ENCODE data around the gene OSBPL7.
"Not testable (repeated sequence)": the region's sequence is repeated elsewhere in the genome, so short reads cannot be mapped to it uniquely, and the experiment has no call there.

Gene OSBPL7

DNA sequence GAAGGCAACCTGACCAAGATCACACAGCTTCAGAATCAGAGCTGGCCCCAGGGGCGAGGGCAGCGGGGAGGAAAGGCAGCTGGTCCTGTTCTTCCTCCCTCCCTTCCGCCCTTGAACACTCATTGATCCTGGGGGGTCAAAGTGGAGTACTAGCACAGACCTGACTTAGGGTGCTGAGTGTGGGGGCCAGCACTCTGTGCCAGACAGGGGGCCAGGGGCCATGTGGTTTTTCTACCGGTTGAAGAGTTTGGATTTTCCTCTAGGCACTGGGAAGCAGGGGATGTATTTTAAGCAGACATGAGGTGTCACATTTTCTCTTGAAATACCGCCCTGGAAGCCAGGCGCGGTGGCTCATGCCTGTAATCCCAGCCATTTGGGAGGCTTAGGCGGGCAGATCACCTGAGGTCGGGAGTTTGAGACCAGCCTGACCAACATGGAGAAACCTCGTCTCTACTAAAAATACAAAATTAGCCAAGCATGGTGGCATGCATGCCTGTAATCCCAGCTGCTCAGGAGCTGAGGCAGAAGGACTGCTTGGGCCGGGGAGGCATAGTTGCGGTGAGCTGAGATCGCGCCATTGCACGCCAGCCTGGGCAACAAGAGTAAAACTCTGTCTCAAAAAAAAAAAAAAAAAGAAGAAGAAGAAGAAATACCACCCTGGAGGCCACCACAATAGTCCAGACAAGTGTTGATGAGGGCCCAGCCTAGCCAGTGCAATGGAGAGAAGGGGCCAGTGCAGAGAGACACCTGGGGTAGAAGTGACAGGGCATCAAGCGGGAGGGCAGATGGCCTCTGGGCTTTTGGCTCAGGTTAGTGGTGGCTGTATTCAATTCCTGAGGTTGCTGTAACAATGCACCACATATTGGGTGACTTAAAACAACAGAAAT lies 15.3 kb downstream of the OSBPL7 start:
- no peak for DNase-seq (ENCODE audit: low read depth)

DNA sequence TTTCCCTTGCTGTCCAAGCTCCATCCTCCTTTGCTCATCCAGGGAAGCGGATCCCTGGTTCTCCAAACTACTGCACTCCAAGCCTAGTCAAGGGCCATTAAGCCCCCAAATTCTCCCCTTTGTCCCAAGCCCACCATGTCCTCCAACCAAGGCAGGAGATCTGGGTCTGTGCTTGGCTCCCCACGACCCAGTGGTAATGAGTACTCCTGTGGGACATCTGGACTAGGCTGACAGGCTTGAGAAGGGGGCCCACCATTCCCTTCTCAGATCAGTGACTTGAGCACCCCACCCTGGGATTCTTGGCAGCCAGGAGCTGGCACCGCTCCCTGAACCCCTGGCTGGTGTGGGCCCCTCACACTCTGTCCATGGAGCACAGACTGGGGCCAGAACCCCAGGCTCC lies 17.1 kb downstream of the OSBPL7 start:
- no peak for DNase-seq (ENCODE audit: low read depth)

DNA sequence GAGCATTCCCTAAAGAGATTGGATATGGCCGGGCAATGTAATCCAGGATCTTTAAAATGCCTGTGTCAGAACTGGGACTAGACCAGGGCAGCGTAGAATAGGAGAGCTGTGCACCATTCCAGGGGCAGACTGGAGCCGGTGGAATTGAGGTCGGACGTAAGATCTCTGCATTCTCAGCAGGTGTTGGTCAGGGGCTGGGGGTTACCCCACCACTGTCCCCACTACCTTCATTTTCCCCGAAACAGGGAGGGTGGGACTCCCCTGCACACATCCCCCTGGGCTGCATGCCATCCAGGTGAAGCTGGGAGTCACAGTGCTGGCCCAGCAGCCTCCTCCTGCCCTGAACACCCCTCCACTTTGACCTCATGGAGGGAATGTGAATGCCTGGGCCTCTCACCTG lies 17.8 kb downstream of the OSBPL7 start:
- DNase-seq (ENCODE audit: low read depth), result no peak

DNA sequence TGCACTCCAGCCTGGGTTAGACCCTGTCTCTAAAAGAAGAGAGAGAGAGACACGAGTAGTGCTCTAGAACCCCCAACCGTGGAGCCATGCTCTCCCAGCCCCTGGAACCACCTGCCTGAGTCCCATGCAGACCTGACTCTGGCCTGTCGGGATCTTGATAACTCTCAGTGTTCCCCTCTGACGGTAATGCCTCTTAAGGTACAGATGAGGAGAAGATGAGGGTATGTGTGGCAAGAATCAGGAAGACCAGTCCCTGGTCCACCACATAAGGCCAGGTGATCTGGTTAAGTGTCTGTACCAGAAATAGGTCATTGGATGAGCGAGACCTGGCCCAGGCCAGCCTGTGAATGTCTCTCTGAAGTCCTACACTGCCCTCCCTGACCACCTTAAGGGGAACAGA lies 18.4 kb downstream of the OSBPL7 start:
- DNase-seq (ENCODE audit: low read depth), result no peak

DNA sequence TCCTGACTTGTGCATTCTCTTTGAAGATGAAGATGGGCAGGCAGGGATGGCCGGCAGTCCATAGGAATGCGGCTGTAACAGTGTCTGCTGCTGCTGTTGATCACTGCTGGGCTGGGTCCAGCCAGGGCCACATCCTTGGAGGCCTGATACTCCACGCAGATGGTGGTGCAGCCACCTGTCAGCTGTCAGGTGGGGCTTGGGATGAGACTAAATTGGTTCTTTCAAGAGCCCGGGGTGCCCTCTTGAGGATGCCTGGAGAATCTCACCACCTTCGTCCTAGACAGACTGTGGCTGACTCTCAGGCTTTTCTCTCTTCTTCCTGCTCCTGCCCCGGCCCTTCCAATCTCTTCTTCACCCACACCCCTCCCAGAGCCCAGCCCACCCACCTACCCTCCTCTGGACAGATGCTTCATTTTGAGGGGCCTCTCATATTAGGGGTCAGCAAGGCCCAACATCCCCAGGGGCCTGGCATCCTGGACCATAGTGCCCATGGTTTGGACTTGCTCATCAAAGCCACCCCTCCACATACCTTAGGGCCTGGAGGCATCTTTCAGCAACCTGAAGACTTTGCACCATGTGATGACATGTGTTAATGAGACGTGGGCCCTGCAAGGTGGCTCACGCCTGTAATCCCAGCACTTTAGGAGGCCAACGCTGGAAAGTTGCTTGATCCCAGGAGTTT lies 19.1 kb downstream of the OSBPL7 start:
- DNase-seq (ENCODE audit: low read depth), result no peak

DNA sequence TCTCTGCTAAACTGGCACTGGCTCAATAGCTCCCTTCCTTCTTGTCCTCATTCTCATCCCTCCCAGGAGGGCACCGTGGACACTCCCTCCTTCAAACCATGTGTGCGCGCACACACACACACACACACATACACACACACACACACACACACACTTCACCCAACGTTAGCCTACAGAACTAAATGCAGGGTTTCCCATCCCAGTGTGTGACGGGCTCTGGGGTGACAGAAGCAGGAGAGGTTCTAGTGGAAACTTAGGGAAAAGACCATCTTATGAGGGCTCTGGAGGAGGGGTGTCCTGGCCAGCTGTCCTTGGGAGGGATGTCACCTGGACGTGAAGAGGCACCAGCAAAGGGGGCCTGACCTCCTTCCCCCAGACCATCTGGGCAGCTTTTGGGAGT lies 19.7 kb downstream of the OSBPL7 start:
- DNase-seq (ENCODE audit: low read depth), result no peak

DNA sequence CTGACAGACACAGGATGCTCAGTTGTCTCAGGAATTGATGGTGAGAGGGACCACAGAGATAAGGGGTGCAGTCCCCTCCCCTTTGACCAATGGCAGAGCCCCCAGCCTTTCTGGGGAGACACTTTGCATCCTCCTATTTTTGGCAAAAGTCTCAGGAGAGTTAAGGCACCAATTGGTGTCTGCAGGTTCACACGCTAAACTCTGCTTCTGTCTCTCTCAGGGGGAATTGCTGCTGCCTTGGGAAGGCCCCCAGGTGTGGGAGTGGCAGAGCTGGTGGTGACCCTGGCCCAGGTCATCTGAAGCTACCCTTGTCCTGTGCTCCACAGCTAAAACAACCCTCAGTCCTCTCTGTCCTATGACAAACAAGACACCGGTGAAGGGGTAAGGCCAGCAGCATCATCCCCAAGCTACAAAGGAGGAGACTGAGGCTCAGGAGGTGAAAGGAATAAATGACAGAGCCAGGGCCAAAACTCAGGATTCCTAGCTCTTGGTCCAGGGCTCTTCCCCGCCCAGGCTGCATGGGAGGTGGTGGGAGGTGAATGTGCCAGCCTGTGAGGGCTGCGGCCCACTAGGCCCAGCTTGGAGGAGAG lies 20.3 kb downstream of the OSBPL7 start:
- no peak for DNase-seq (ENCODE audit: low read depth)

DNA sequence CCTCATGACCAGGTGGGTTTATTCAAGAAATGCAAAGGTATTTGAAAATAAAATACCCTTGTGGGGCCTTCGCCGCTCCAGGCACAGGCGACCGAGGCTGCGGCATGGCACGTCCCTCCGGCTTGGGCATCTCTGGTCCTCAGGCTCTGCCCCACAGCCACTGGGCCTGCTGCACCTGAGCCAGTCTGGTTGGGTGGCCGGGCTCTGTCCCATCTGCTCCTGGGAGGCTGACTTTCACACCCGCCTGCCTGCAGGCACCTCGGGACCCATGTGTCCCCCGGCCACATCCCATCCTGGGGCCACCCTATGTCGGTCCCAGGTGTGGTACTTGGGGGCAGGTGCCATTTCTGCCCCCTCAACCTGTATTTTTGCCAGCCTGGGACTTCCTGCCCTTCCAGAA lies 20.9 kb downstream of the OSBPL7 start:
- DNase-seq (ENCODE audit: low read depth), result no peak

DNA sequence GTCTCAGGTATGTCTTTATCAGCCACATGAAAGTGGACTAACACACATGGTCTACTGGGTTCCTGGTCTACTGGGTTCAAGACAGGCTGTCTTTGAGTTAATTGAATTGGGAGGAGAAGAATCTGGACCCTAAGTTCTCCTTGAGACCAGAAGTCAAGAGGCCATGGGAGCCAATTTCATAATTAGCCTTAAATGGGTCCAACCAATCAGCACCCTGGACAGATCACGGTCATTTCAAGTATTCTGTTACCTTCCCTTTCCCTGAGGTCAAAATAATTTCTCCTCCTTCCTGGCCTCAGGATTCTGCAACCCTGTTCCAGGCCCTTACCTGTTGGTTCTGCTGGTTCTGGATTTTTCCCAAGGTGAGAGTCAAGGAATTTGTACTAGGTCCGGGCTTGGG lies 23.8 kb downstream of the OSBPL7 start:
- DNase-seq (ENCODE audit: low read depth), result no peak

DNA sequence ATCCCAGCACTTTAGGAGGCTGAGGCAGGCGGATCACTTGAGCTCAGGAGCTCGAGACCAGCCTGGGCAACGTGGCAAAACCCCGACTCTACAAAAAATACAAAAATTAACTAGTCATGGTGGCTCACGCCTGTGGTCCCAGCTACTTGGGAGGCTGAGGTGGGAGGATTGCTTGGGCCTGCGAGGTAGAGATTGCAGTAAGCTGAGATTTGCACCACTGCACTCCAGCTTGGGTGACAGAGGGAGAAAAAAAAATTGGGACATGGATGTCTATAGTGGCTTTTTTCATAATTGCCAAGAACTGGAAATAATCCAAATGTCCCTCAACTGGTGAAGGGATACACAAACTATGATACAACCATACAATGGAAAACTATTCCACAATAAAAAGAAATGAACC lies 28.6 kb downstream of the OSBPL7 start:
- DNase-seq (ENCODE audit: low read depth), result no peak

DNA sequence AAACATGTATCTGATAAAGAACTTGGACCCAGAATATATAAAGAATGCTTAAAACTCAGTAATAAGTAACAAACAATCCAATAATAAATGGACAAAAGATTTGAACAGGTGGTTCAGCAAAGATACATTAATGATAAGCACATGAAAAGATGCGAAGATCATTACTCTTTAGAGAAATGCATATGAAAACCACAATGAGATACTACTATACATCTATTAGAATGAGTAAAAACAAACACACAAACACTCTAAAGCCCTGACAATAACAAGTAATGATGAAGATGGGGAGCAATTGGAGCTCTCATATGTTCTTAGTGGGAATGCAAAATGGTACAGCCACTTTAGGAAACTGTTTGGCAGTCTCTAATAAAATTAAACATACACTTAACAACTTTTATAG lies 29.1 kb downstream of the OSBPL7 start:
- DNase-seq (ENCODE audit: low read depth), result no peak

DNA sequence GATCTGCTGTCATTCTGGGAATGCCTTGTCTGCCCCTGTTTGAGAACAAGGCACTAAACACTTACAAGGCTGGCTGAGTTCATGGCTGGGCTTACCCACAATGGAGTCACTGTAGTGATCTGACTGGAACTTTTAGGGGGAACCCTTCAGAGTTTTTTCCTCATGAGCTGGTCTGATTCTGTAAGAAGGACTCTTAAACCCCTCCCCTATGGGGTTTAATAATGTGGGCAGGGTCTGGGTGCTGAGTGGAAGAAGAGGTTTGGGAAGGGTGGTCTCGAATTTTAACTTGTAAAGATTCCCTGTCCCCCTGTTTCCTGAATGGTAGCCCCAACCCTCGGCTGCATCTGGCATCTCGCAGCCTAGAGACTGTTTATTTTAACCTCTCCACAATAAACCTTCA lies 30.6 kb downstream of the OSBPL7 start:
- no peak for DNase-seq (ENCODE audit: low read depth)

DNA sequence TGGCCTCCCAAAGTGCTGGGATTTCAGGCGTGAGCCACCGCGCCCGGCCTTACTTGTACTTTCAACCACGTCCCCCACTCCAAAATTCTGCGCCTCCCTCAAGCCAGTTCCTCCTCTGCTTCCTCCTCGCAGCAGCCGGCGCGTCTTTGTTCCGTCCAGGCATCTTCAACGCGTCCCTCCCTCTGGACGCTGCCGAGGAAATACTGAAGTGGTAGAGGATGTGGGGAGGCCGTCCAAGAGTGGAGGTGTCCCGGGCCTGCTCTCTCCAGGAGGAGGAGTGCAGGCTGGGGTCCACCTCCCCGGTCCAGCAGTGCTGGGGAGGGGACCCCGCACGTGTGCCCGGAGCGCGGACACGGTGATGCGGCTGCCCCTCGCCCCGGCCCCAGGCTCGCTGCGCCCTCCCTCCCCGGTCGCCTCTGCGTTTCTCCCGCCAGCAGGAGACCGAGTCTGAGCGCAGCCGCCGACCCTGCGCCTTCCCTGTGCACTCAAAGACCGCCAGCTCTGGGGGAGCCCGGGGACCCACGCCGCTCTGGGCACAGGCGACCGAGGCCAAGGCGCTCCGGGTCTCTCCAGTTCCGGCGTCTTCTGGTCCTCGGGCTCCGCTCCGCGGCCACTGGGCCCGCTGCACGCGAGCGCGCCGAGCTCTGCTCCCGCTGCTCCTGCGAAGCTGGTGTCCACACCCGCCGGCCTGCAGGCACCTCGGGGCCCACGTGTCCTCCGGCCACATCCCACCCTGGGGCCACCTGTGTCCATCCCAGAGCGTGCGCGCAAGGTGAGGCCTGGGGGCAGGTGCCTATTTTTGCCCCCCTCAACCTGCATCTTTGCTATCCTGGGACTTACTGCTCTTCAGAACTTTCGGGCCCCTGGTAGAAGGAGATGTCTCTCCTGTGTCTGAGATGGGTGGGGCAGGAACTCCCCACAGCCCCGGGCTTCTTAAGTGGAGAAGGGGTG lies 31.7 kb downstream of the OSBPL7 start:
- no peak for DNase-seq (ENCODE audit: low read depth)

DNA sequence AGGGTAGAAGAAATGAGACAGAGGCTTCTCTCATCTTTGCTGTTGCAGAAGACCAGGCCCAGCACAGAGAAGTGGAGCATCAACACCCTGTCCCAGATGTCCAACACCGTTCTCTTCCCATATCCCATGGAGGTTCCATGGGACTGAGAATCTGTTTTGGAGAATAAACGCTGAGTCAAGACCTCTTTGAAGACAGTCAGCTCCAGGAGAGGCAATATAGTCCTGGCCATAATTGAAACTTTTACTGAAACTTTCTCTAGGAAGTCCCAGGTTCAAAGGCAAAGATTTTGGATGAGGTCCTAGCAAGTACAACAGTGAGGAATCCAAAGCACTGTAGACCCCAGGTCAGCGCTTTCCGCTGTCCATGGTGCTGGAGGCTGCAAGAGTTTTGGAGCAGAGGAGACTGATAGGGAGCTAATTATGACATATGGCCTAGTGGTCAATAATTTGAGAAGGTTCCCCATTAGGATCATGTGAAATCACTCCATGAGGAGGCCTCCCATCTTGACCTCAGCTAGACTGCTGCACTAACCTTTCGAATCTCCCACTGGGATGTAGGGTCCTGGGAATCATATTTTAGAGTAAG lies 36.0 kb downstream of the OSBPL7 start:
- no peak for DNase-seq (ENCODE audit: low read depth)

DNA sequence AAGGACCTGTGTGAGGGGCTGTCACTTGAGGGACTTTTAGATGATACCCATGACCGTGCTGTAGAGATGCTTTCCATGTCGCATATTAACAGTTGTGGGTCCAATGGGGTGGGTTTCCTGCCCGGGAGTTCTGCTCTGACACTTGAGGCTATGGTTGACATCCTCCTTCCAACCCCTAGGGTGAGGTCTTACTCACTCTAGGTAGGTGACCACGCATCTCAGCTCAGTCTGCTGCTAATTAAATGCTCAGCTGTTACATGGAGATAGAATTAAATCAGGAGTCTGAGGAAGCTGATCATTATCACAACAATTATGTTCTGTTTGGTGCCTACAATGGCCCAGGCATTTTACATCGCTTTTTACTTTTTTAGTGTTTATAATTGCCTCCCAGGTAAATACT lies 40.2 kb downstream of the OSBPL7 start:
- no peak for DNase-seq (ENCODE audit: low read depth)

DNA sequence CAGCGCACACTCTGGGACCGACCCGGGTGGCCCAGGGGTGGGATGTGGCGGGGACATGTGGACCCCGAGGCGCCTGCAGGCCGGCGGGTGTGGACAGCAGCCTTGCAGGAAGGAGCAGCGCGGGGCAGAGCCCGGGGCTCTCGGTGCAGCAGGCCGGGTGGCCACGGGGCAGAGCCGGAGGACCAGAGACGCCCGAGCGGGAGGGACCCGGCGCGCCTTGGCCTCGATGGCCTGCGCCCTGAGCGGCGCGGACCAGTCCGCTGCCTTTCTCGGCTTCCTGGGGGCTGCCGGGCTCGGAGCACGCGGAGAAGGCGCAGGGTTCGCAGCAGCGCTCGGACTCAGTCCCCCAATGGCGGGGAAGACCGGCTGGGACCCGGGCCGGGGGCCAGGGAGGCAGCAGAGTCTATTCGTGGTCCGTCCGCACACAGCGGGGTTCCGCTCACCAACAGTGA lies 43.4 kb downstream of the OSBPL7 start:
- no peak for DNase-seq (ENCODE audit: low read depth)

DNA sequence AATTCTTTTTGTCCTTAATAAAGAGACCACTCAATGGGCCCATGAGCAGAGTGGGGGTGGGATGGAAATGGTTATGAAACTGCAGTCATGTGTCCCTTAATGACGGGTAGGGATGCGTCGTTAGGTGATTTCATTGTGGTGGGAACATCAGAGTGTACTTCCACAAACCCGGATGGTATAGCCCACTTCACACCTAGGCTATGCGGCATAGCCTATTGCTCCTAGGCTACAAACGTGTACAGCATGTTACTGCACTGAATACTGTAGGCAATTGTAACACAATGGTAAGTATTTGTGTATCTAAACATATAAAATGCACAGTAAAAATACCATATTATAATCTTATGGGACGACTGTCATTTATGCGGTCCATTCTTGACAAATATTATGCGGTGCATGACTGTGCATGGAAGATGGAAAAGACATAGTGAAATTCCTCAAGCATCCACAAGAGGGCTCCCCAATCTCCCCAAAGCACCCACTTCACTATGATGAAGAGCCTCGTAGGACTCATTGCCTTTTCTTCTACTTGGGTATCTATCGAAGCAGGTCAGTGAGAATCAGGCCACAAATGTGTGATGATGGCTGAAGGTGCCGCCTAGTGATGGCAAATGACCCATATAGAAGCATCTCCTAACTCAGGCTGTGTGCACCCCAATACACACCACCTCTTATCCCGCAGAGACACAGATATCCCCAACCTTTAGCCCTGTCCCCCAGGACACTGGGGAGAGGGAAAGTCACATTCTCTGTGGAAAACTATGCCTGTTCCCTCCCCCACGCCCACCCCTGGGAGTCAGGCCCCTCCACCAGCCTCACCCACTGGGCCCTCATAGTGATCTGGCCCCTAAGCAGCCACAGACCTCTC lies 45.0 kb downstream of the OSBPL7 start:
- DNase-seq (ENCODE audit: low read depth), result no peak

DNA sequence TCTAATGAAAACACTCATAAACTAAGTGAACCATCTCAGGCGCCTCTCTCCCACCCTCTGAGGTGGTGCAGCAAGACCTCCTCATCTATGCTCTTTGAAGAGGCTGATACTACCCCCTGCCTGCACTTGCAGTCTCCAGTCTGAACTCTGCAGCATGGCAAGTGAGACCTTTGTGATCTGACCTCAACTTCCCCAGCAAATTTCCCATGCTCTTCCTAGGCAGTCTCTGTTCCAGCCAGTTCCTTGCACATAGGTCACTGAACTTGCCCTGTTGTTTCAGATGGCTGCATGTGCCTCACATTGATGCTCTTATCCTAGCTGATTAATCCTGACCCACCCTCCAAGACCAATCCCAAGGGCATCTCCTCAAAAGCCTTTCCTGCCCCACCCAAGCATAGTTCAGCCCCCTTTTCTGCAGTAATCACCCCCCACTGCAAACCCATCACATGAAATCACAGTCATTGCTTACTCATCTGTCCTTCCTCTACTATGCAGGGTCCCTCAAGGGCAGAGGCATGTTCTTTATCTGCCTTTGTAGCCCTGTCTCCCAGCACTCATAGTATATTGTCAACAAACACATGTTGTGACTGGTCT lies 46.5 kb downstream of the OSBPL7 start:
- DNase-seq (ENCODE audit: low read depth), result no peak

DNA sequence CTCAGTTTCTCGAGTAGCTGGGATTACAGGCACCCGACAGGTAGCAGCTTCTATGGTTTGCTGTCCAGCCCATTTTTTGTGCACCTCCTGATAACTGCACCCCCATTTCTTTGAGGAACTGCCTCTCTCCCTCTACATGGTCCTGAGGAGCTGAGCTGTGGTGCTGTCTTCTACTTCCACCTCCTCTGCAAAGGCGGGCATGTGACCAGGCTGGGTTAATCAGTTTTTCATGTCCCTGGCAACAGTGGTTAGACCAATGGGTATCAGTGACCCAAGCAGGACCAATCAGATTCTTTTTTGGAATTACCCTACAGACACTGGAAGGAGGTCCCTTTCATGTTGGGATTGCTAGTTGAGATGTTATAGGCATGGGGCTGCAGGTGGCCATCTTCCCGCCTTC lies 47.3 kb downstream of the OSBPL7 start:
- DNase-seq (ENCODE audit: low read depth), result no peak

DNA sequence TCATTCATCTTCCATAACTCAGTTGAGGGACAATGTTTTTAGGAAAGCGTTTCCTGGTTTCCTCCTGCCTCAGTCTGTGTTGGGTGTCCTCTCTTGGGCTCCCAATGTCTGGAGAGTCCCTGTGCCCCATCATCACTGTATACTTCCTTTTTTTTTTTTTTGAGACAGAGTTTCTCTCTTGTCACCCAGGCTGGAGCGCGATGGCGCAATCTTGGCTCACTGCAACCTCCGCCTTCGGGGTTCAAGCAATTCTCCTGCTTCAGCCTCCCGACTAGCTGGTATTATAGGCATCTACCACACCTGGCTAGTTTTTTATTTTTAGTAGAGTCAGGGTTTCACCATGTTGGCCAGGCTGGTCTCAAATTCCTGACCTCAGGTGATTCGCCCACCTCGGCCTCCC lies 47.9 kb downstream of the OSBPL7 start:
- not testable (repeated sequence) for DNase-seq (ENCODE audit: low read depth)

Data from HS-27A (cell line).